K562 (cell line): ENCODE results near the gene SPAG9. TPM values are rescaled to one million over a fixed set of nuclear protein-coding genes. Genes with fewer than 3 reads are reported as not detected.

Experiments
- ATAC-seq: fragments of 200-7000 bp; cut with Tn5 transposase; 3 replicates; pipeline ENCODE4 v1.9.1; 2020; ENCODE audit warnings: moderate library complexity
- BruUV-seq: library from RNA; stranded (reverse); fragments of 400-500 nt; replicated peaks from 2 replicates; lab custom pipeline; 2021; lab: Mats Ljungman, UMichigan
- CTCF ChIA-PET: fragments of 300-600 bp; formaldehyde crosslinking; extraction: SDS; loops from one replicate; lab custom pipeline; 2021; ENCODE audit warnings: low intra/inter-chr PET ratio; lab: Yijun Ruan, JAX
- POLR2A ChIA-PET: fragments of 300-600, 350-650 bp; sonication (Branson Sonifier 250); formaldehyde crosslinking; extraction: SDS; loops from one replicate; lab custom pipeline; 2021; ENCODE audit warnings: antibody characterized with exemption, inconsistent platforms; lab: Yijun Ruan, JAX
- DNase-seq, 4 experiments: peaks; one replicate each; pipeline versions ENCODE4 v3.0.0 to v3.0.0-alpha.2; 2011 to 2018; ENCODE audit warnings: low spot score in 3 of 4, mixed read lengths in 3 of 4; ENCODE audit errors: extremely low read depth in 1 of 4
- FAIRE-seq: peaks from 2 replicates; lab custom pipeline; 2011; peaks lifted over from hg19 to GRCh38; lab: Jason Lieb, UNC
- H2AFZ ChIP-seq: 2 replicates; pipeline ENCODE4 v1.6.0; 2011; ENCODE audit warnings: low read depth, low read length, control low read depth, inconsistent platforms
- H3K27ac ChIP-seq: fragments of 200-600 bp; 3 replicates; pipeline ENCODE4 v1.8.0; 2011; ENCODE audit warnings: low read depth, mild to moderate bottlenecking, control low read depth, inconsistent platforms, low read length, moderate library complexity, mixed read lengths; ENCODE audit errors: extremely low read depth
- H3K27me3 ChIP-seq, 2 experiments: fragments of 300-600 bp in 1 of 2; 2 replicates in 1 of 2; 3 replicates in 1 of 2; pipeline versions ENCODE4 v1.6.0 to v1.8.0; 2011; ENCODE audit warnings: inconsistent platforms in 2 of 2, low read length in 2 of 2, mild to moderate bottlenecking in 1 of 2, mixed read lengths in 1 of 2, moderate library complexity in 1 of 2; ENCODE audit not compliant: control insufficient read depth in 2 of 2, insufficient read depth in 2 of 2
- H3K36me3 ChIP-seq: fragments of 300-600 bp; 3 replicates; pipeline ENCODE4 v1.8.0; 2011; ENCODE audit warnings: mild to moderate bottlenecking, low read length, inconsistent platforms; ENCODE audit not compliant: control insufficient read depth, insufficient read depth
- H3K4me1 ChIP-seq, 2 experiments: fragments of 200-600 bp in 1 of 2; replicated peaks in 1 of 2; 2 replicates in 1 of 2; 3 replicates in 1 of 2; pipeline versions ENCODE4 v1.5.1 to v1.8.0; 2011; ENCODE audit warnings: inconsistent platforms in 2 of 2, low read length in 2 of 2, mild to moderate bottlenecking in 1 of 2, mixed read lengths in 1 of 2, moderate library complexity in 1 of 2; ENCODE audit not compliant: control insufficient read depth in 2 of 2, insufficient read depth in 2 of 2
- H3K4me2 ChIP-seq: 2 replicates; pipeline ENCODE4 v1.6.1; 2011; ENCODE audit warnings: low read length, control low read depth, inconsistent platforms, mixed read lengths; ENCODE audit not compliant: insufficient read depth
- H3K4me3 ChIP-seq: fragments of 200-600 bp; sonication (generic), shearing (Covaris generic); 2 replicates; pipeline ENCODE4 v1.5.1; 2016; ENCODE audit warnings: control low read depth, inconsistent platforms
- H3K79me2 ChIP-seq: fragments of 200-600 bp; 3 replicates; pipeline ENCODE4 v1.8.0; 2011; ENCODE audit warnings: low read length, inconsistent platforms; ENCODE audit not compliant: control insufficient read depth, insufficient read depth
- H3K9ac ChIP-seq, 2 experiments: 2 replicates each; pipeline versions ENCODE4 v1.6.0 to v1.6.1; 2011; ENCODE audit warnings: low read depth in 2 of 2, low read length in 2 of 2, control low read depth in 1 of 2, inconsistent platforms in 1 of 2, mild to moderate bottlenecking in 1 of 2, mixed read lengths in 1 of 2; ENCODE audit not compliant: insufficient read depth in 1 of 2
- H3K9me1 ChIP-seq: one replicate; pipeline ENCODE4 v1.6.0; 2011; ENCODE audit warnings: inconsistent platforms, mild to moderate bottlenecking, low read length, moderate library complexity; ENCODE audit not compliant: control insufficient read depth, insufficient read depth
- H3K9me3 ChIP-seq: replicated peaks from 2 replicates; pipeline ENCODE4 v1.5.1; 2011; ENCODE audit warnings: low read depth, low read length, inconsistent platforms; ENCODE audit not compliant: control insufficient read depth, insufficient read depth
- H4K20me1 ChIP-seq: replicated peaks from 2 replicates; pipeline ENCODE4 v1.6.1; 2011; ENCODE audit warnings: low read length, inconsistent platforms, mixed read lengths; ENCODE audit not compliant: control insufficient read depth, insufficient read depth
- CHD1 ChIP-seq: fragments of 200-600 bp; sonication (generic); IDR thresholded peaks from one replicate; pipeline ENCODE4 v1.6.1; 2012; ENCODE audit warnings: mild to moderate bottlenecking, moderate library complexity, low read length, inconsistent platforms
- HNRNPK ChIP-seq: fragments of 200-400 bp; formaldehyde crosslinking; IDR thresholded peaks from one replicate; pipeline ENCODE4 v1.6.1; 2018; ENCODE audit warnings: mild to moderate bottlenecking, low read depth, low read length; ENCODE audit not compliant: poor library complexity, severe bottlenecking
- PPARD ChIP-seq: fragments of 250-450 bp; sonication (Bioruptor Pico); IDR thresholded peaks from 2 replicates; pipeline ENCODE4 v1.8.0; 2022; ENCODE audit warnings: inconsistent platforms, mild to moderate bottlenecking, moderate library complexity
- SMAD2 ChIP-seq: fragments of 150-350 bp; IDR thresholded peaks from 2 replicates; pipeline ENCODE4 v1.6.1; 2014; ENCODE audit warnings: low read depth, mild to moderate bottlenecking, low read length
- ZBTB8A ChIP-seq: fragments of 450-650 bp; IDR thresholded peaks from 2 replicates; pipeline ENCODE4 v1.6.1; 2018; ENCODE audit warnings: mild to moderate bottlenecking, moderate library complexity; ENCODE audit not compliant: partially characterized antibody
- WGBS: fragments of 100-300 bp; shearing (Covaris generic); methylation state at CpG from one replicate; pipeline ENCODE4 v1.1.6; 2016; ENCODE audit warnings: low coverage, mixed read lengths; ENCODE audit not compliant: insufficient coverage; ENCODE audit errors: missing lambda C conversion rate; 5-methylcytosine and 5-hydroxymethylcytosine counted together
- in situ Hi-C: fragments of 300-500 bp; cut with MboI; formaldehyde crosslinking; loops from 4 replicates; pipeline ENCODE4 v1.15.0; 2018; ENCODE audit warnings: inconsistent platforms, mixed read lengths
- intact Hi-C: fragments of 100-400 bp; cut with micrococcal nuclease; formaldehyde crosslinking; loops from 2 replicates; pipeline ENCODE4 v1.14.2; 2022
- polyA plus RNA-seq, 8 experiments: library from polyadenylated mRNA; depleted of rRNA in 4 of 8; stranded (reverse) in 5 of 8; unstranded in 3 of 8; fragments of >200 nt; fragmentation: Nextera tagmentation in 2 of 8; fragmentation: Illumina TruSeq in 1 of 8; extraction: Ambion mirVana in 2 of 8; extraction: Trizol in 1 of 8; gene quantifications; 2 replicates each; pipeline versions ENCODE4 v1.2.1 to v1.2.3, GENCODE V29; 2011 to 2014; ENCODE audit warnings: inconsistent platforms in 1 of 8, missing spikeins in 1 of 8
- total RNA-seq, 7 experiments: library from RNA; depleted of rRNA in 6 of 7; stranded (reverse); fragments of >200 nt in 6 of 7; fragmentation: Illumina TruSeq in 2 of 7; extraction: Trizol in 2 of 7; gene quantifications; 2 replicates each; pipeline versions ENCODE4 v1.2.1 to v1.2.3, GENCODE V29; 2011 to 2021; ENCODE audit warnings: low replicate concordance in 1 of 7
- TF ChIP-seq, protein P1 (sequence below): fragments of 450-650 bp; formaldehyde crosslinking; IDR thresholded peaks from 2 replicates; pipeline ENCODE4 v1.4.0; 2020; ENCODE audit warnings: mild to moderate bottlenecking, moderate library complexity
- TF ChIP-seq, protein P2 (sequence below): fragments of 250-450 bp; sonication (Bioruptor Pico); IDR thresholded peaks from 2 replicates; pipeline ENCODE4 v1.8.0; 2022; ENCODE audit warnings: inconsistent platforms, mild to moderate bottlenecking, moderate library complexity, borderline replicate concordance
- TF ChIP-seq, protein P3 (sequence below): sonication (generic); formaldehyde crosslinking; IDR thresholded peaks from 2 replicates; pipeline ENCODE4 v1.8.1; 2023; ENCODE audit warnings: mild to moderate bottlenecking, missing genetic modification reagents
- TF ChIP-seq, protein P4 (sequence below): fragments of 450-650 bp; formaldehyde crosslinking; IDR thresholded peaks from 2 replicates; pipeline ENCODE4 v1.4.0; 2020; ENCODE audit warnings: mild to moderate bottlenecking, moderate library complexity
- TF ChIP-seq, protein P5 (sequence below): fragments of 250-450 bp; sonication (Bioruptor Pico); IDR thresholded peaks from 2 replicates; pipeline ENCODE4 v1.5.0; 2021

SPAG9 gene
- total and polyA plus RNA-seq, 9 of the 15 experiments (the other 6 are each of a cell fraction or from before 2014, with no cell fraction given): 12.2 to 99.2 (median 58.2) TPM

DNA sequence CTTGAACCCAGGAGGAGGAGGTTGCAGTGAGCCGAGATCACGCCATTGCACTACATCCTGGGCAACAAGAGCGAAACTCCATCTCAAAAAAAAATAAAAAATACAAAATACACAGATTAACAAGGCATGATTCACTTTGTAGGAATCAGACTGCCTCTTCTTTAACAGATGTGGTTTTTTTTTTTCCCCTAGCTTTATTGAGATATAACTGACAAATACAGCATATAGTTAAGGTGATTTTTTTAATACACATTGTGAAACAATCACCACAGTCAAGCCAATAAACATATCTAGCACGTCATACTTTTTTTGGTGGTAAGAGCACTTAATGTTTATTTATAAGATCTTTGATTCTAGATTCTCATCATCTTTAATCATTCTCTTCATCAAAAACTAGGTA lies 87.8 kb downstream of the SPAG9 start:
- ATAC-seq: no peak
- no peaks in the 10 kb centered on the region for H3K27me3 ChIP-seq
- H3K4me3 ChIP-seq: no peak overlapping the region
- no peak overlapping the region for H3K27ac ChIP-seq
- in situ Hi-C loops: no loop called here
- H3K9me3 ChIP-seq: no peaks in the 10 kb centered on the region
- intact Hi-C loops: no loop called here
- no peak for FAIRE-seq
- no peaks in the 10 kb centered on the region for H3K9me1 ChIP-seq
- no TSS peak for BruUV-seq
- no peaks in the 10 kb centered on the region for H3K4me1 ChIP-seq
- H3K4me2 ChIP-seq: no peak overlapping the region
- no peak overlapping the region for H2AFZ ChIP-seq
- H4K20me1 ChIP-seq: no peaks in the 10 kb centered on the region
- H3K9ac ChIP-seq: no peak overlapping the region
- POLR2A ChIA-PET: interaction anchor here (1.7 kb wide), 1 partner anchor 10 kb away, joined by 5 read pairs; no protein-coding TSS in a partner anchor
- CTCF ChIA-PET: no interaction called here
- no peaks in the 10 kb centered on the region for H3K79me2 ChIP-seq
- DNase-seq: no peak
- H3K36me3 ChIP-seq: peaks cover 58% of the 10 kb centered on the region
- WGBS: 97% methylated on average over 4 of the region's 4 CpGs
- no peak for TF ChIP-seq HNRNPK
- no peak for TF ChIP-seq CHD1
- TF ChIP-seq, protein P1, sequence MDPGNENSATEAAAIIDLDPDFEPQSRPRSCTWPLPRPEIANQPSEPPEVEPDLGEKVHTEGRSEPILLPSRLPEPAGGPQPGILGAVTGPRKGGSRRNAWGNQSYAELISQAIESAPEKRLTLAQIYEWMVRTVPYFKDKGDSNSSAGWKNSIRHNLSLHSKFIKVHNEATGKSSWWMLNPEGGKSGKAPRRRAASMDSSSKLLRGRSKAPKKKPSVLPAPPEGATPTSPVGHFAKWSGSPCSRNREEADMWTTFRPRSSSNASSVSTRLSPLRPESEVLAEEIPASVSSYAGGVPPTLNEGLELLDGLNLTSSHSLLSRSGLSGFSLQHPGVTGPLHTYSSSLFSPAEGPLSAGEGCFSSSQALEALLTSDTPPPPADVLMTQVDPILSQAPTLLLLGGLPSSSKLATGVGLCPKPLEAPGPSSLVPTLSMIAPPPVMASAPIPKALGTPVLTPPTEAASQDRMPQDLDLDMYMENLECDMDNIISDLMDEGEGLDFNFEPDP (CRISPR knock-in tag): no peak
- TF ChIP-seq, protein P2, sequence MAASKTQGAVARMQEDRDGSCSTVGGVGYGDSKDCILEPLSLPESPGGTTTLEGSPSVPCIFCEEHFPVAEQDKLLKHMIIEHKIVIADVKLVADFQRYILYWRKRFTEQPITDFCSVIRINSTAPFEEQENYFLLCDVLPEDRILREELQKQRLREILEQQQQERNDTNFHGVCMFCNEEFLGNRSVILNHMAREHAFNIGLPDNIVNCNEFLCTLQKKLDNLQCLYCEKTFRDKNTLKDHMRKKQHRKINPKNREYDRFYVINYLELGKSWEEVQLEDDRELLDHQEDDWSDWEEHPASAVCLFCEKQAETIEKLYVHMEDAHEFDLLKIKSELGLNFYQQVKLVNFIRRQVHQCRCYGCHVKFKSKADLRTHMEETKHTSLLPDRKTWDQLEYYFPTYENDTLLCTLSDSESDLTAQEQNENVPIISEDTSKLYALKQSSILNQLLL: no peak
- no peak for TF ChIP-seq PPARD
- TF ChIP-seq, protein P3, sequence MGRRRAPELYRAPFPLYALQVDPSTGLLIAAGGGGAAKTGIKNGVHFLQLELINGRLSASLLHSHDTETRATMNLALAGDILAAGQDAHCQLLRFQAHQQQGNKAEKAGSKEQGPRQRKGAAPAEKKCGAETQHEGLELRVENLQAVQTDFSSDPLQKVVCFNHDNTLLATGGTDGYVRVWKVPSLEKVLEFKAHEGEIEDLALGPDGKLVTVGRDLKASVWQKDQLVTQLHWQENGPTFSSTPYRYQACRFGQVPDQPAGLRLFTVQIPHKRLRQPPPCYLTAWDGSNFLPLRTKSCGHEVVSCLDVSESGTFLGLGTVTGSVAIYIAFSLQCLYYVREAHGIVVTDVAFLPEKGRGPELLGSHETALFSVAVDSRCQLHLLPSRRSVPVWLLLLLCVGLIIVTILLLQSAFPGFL: no peak
- TF ChIP-seq, protein P4, sequence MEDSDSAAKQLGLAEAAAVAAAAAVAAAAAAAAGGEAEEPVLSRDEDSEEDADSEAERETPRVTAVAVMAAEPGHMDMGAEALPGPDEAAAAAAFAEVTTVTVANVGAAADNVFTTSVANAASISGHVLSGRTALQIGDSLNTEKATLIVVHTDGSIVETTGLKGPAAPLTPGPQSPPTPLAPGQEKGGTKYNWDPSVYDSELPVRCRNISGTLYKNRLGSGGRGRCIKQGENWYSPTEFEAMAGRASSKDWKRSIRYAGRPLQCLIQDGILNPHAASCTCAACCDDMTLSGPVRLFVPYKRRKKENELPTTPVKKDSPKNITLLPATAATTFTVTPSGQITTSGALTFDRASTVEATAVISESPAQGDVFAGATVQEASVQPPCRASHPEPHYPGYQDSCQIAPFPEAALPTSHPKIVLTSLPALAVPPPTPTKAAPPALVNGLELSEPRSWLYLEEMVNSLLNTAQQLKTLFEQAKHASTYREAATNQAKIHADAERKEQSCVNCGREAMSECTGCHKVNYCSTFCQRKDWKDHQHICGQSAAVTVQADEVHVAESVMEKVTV: no peak
- TF ChIP-seq ZBTB8A: no peak
- no peak for TF ChIP-seq SMAD2
- TF ChIP-seq, protein P5, sequence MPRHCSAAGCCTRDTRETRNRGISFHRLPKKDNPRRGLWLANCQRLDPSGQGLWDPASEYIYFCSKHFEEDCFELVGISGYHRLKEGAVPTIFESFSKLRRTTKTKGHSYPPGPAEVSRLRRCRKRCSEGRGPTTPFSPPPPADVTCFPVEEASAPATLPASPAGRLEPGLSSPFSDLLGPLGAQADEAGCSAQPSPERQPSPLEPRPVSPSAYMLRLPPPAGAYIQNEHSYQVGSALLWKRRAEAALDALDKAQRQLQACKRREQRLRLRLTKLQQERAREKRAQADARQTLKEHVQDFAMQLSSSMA (CRISPR knock-in tag): no peak
